DND-41 (cell line): ENCODE results near the gene ITFG1.

ENCODE experiments used
- ATAC-seq: fragments of 200-7000 bp; cut with Tn5 transposase; 3 replicates; pipeline ENCODE4 v1.9.1; 2021; ENCODE audit warnings: low read depth; ENCODE audit not compliant: insufficient read depth
- DNase-seq: peaks from one replicate; pipeline ENCODE4 v3.0.0-alpha.2; 2020
- H2AFZ ChIP-seq: 2 replicates; pipeline ENCODE4 v1.6.0; 2012; ENCODE audit warnings: low read depth, low read length
- H3K27ac ChIP-seq: 2 replicates; pipeline ENCODE4 v1.5.1; 2012; ENCODE audit warnings: low read length, inconsistent platforms
- H3K27me3 ChIP-seq: fragments of 200-600 bp; sonication (generic); 2 replicates; pipeline ENCODE4 v1.6.0; 2012; ENCODE audit warnings: low read length, mild to moderate bottlenecking, inconsistent platforms; ENCODE audit not compliant: insufficient read depth, poor library complexity
- H3K36me3 ChIP-seq: 2 replicates; pipeline ENCODE4 v1.5.1; 2012; ENCODE audit warnings: low read length, inconsistent platforms; ENCODE audit not compliant: insufficient read depth
- H3K4me1 ChIP-seq: 2 replicates; pipeline ENCODE4 v1.5.1; 2012; ENCODE audit warnings: mild to moderate bottlenecking, low read length; ENCODE audit not compliant: insufficient read depth
- H3K4me2 ChIP-seq: 2 replicates; pipeline ENCODE4 v1.6.0; 2012; ENCODE audit warnings: mild to moderate bottlenecking, moderate library complexity, low read length, inconsistent platforms; ENCODE audit not compliant: insufficient read depth
- H3K4me3 ChIP-seq, 2 experiments: fragments of 200-600 bp in 1 of 2; shearing (Covaris generic) in 1 of 2; 2 replicates each; pipeline ENCODE4 v1.5.1; 2012 to 2016; ENCODE audit warnings: inconsistent platforms in 2 of 2, low read length in 2 of 2, mild to moderate bottlenecking in 2 of 2, low read depth in 1 of 2, moderate library complexity in 1 of 2
- H3K79me2 ChIP-seq: 2 replicates; pipeline ENCODE4 v1.6.0; 2012; ENCODE audit warnings: low read length, inconsistent platforms; ENCODE audit not compliant: insufficient read depth
- H3K9ac ChIP-seq: 2 replicates; pipeline ENCODE4 v1.6.0; 2012; ENCODE audit warnings: low read depth, mild to moderate bottlenecking, inconsistent platforms, low read length, moderate library complexity
- H3K9me3 ChIP-seq: 2 replicates; pipeline ENCODE4 v1.5.1; 2012; ENCODE audit warnings: low read length, moderate library complexity, mild to moderate bottlenecking, inconsistent platforms; ENCODE audit not compliant: insufficient read depth, severe bottlenecking
- H4K20me1 ChIP-seq: 2 replicates; pipeline ENCODE4 v1.6.0; 2012; ENCODE audit warnings: low read length; ENCODE audit not compliant: insufficient read depth
- EZH2 ChIP-seq: IDR thresholded peaks from 3 replicates; pipeline ENCODE4 v1.6.1; 2012; ENCODE audit warnings: borderline replicate concordance, low read depth, mild to moderate bottlenecking, moderate library complexity, low read length, inconsistent platforms; ENCODE audit not compliant: severe bottlenecking
- TF ChIP-seq, protein P1 (sequence below): IDR thresholded peaks from 2 replicates; pipeline ENCODE4 v1.5.1; 2012; ENCODE audit warnings: borderline replicate concordance, low read length, moderate library complexity, mild to moderate bottlenecking; ENCODE audit not compliant: poor library complexity, severe bottlenecking; ENCODE audit errors: extremely low read depth

Gene ITFG1

DNA sequence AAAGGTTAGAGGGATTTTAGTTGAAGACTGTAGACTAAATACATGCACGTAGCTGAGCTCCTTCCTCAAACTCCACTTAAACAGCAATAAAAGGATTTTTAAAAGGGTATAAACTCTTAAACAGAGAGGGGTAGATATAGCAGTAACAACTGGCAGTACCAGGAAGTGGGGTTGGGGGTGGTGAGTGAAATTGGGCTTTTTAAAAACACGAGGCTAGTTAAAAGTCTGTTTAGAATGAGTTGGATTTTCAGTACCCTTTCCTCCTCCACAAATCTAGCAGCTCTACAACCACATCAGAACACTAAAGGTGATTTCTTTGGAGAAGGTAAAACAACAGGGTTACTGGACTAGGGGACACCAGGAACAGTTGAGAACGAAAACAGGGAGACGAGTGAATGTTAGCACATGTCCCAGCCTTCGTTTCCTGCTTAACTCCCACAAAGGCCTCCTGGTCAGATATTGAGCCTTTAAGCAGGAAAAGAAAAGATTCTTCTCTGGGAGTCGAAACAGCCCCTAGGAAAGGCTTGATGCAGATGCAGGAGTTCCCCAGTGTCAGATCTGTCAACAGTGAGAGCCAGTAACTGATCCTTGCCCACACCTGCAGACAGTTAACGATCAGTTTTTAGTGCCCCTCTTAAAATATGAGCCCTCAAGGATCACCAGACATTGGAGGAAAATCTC is 331.0 kb downstream of the ITFG1 start:
- H3K79me2 ChIP-seq: no peaks in the 10 kb centered on the region
- H3K27ac ChIP-seq: no peak overlapping the region
- H3K36me3 ChIP-seq: no peaks in the 10 kb centered on the region
- H3K27me3 ChIP-seq: no peaks in the 10 kb centered on the region
- DNase-seq (no peak), ATAC-seq (no peak)
- no peaks in the 10 kb centered on the region for H3K4me1 ChIP-seq
- H3K4me2 ChIP-seq: no peak overlapping the region
- TF ChIP-seq EZH2: no peak
- TF ChIP-seq, protein P1, sequence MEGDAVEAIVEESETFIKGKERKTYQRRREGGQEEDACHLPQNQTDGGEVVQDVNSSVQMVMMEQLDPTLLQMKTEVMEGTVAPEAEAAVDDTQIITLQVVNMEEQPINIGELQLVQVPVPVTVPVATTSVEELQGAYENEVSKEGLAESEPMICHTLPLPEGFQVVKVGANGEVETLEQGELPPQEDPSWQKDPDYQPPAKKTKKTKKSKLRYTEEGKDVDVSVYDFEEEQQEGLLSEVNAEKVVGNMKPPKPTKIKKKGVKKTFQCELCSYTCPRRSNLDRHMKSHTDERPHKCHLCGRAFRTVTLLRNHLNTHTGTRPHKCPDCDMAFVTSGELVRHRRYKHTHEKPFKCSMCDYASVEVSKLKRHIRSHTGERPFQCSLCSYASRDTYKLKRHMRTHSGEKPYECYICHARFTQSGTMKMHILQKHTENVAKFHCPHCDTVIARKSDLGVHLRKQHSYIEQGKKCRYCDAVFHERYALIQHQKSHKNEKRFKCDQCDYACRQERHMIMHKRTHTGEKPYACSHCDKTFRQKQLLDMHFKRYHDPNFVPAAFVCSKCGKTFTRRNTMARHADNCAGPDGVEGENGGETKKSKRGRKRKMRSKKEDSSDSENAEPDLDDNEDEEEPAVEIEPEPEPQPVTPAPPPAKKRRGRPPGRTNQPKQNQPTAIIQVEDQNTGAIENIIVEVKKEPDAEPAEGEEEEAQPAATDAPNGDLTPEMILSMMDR: no peak
- no peak overlapping the region for H3K4me3 ChIP-seq
- H3K9ac ChIP-seq: no peak overlapping the region
- no peaks in the 10 kb centered on the region for H3K9me3 ChIP-seq
- H2AFZ ChIP-seq: no peak overlapping the region
- H4K20me1 ChIP-seq: no peaks in the 10 kb centered on the region

DNA sequence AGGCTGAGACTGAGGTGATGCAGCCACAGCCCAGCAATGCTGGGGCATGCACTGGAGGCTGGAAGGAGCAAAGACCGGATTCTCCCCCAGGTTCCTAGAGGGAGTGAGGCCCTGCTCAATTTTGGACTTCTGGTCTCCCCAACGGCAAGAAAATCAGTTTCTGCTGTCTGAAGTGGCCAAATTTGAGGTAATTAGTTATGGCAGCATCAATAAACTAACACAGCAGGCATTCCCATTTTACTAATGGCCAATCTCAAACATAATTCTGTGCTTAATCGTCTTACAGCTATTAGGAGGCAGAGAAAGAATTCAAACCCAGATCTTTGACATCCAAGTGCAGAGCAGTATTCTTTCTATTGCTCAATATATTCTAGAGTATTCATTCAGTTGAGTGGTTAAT is 333.3 kb downstream of the ITFG1 start:
- Histone ChIP-seq H3K4me3 (no peak overlapping the region), H3K4me1 (no peaks in the 10 kb centered on the region), H3K9ac (no peak overlapping the region), H3K9me3 (no peaks in the 10 kb centered on the region), H2AFZ (no peak overlapping the region), H3K79me2 (no peaks in the 10 kb centered on the region), H4K20me1 (no peaks in the 10 kb centered on the region), H3K27me3 (no peaks in the 10 kb centered on the region), H3K4me2 (no peak overlapping the region), H3K27ac (no peak overlapping the region), H3K36me3 (no peaks in the 10 kb centered on the region)
- TF ChIP-seq, protein P1: no peak
- TF ChIP-seq EZH2: no peak
- DNase-seq: no peak
- ATAC-seq: no peak

DNA sequence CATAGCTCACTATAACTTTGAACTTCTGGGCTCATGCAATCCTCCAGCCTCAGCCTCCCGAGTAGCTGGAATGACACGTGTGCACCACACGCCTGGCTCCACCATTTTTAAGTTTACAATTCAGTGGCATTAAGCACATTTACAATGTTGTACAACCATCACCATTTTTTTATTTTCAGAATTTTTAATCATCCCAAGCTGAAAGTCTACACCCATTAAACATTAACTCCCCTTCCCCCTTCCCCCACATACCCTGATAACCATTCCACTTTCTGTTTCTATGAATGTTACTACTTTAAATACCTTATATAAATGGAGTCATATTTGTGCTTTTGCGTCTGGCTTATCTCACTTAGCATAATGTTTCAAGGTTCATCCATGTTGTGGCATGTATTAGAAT is 335.1 kb downstream of the ITFG1 start:
- DNase-seq (no peak), ATAC-seq (no peak)
- Histone ChIP-seq H3K4me1 (no peaks in the 10 kb centered on the region), H3K9me3 (no peaks in the 10 kb centered on the region), H3K27ac (no peak overlapping the region), H4K20me1 (no peaks in the 10 kb centered on the region), H3K27me3 (no peaks in the 10 kb centered on the region), H3K9ac (no peak overlapping the region), H3K79me2 (no peaks in the 10 kb centered on the region), H3K36me3 (no peaks in the 10 kb centered on the region), H2AFZ (no peak overlapping the region), H3K4me2 (no peak overlapping the region), H3K4me3 (no peak overlapping the region)
- no peak for TF ChIP-seq EZH2
- TF ChIP-seq, protein P1: no peak

DNA sequence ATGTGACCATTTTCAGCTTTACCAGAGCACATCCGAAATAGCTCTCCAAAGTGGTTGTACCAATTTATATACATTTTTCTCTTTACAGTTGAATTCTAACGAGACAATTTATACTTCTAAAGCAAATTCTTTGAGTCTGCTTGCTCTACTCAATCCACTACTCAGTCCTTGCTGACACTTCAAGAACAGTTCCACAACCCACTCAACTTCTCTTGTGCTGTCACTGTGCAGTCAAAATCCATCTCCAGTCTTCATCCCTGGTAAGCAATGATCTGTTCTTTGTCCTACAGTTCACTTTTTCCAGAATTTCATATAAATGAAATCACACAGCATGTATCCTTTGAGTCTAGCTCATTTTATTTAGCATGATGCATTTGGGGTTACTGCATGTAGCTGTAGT is 347.7 kb downstream of the ITFG1 start:
- Histone ChIP-seq H3K4me3 (no peak overlapping the region), H3K4me1 (no peaks in the 10 kb centered on the region), H3K27ac (no peak overlapping the region), H3K9me3 (no peaks in the 10 kb centered on the region), H2AFZ (no peak overlapping the region), H3K27me3 (no peaks in the 10 kb centered on the region), H3K79me2 (no peaks in the 10 kb centered on the region), H3K9ac (no peak overlapping the region), H3K36me3 (no peaks in the 10 kb centered on the region), H3K4me2 (no peak overlapping the region), H4K20me1 (no peaks in the 10 kb centered on the region)
- ATAC-seq (no peak), DNase-seq (no peak)
- TF ChIP-seq, protein P1: no peak
- TF ChIP-seq EZH2: no peak
